Common myeloid progenitor, CD34-positive (primary cell): Measurements from ENCODE around the gene AGAP1.

Source experiments
- CTCF ChIA-PET: fragments of 350-600 bp; sonication (Branson Sonifier 250); formaldehyde crosslinking; loops from one replicate; lab custom pipeline; 2021; ENCODE audit warnings: antibody characterized with exemption; lab: Charles Lee
- POLR2A ChIA-PET: fragments of 350-600 bp; sonication (Branson Sonifier 250); formaldehyde crosslinking; loops from one replicate; lab custom pipeline; 2021; ENCODE audit warnings: antibody characterized with exemption; lab: Charles Lee
- DNase-seq, 3 donors: peaks; one replicate each; pipeline versions ENCODE4 v3.0.0 to v3.0.0-alpha.2; 2013
- H3K27ac ChIP-seq, 2 experiments: 1 replicate in 1 of 2; 2 replicates in 1 of 2; pipeline ENCODE4 v1.7.0; 2013; ENCODE audit warnings: inconsistent platforms in 2 of 2, low read length in 2 of 2, mild to moderate bottlenecking in 2 of 2, low read depth in 1 of 2, moderate library complexity in 1 of 2; ENCODE audit not compliant: severe bottlenecking in 2 of 2, insufficient read depth in 1 of 2, poor library complexity in 1 of 2
- H3K27me3 ChIP-seq, 5 experiments: replicated peaks in 2 of 5; 1 replicate in 3 of 5; 2 replicates in 2 of 5; pipeline versions ENCODE4 v1.6.1 to v1.7.0; 2013; ENCODE audit warnings: low read length in 4 of 5, mild to moderate bottlenecking in 2 of 5, moderate library complexity in 2 of 5, inconsistent platforms in 1 of 5; ENCODE audit not compliant: insufficient read depth in 5 of 5, control insufficient read depth in 4 of 5
- H3K36me3 ChIP-seq, 4 experiments: 1 replicate in 2 of 4; 2 replicates in 2 of 4; pipeline versions ENCODE4 v1.6.1 to v1.7.0; 2013; ENCODE audit warnings: low read length in 3 of 4, control low read depth in 1 of 4, mild to moderate bottlenecking in 1 of 4; ENCODE audit not compliant: control insufficient read depth in 4 of 4, insufficient read depth in 4 of 4
- H3K4me1 ChIP-seq, 4 experiments: 1 replicate in 3 of 4; 2 replicates in 1 of 4; pipeline versions ENCODE4 v1.6.1 to v1.7.1; 2013; ENCODE audit warnings: low read length in 3 of 4, mild to moderate bottlenecking in 3 of 4, control low read depth in 1 of 4, inconsistent platforms in 1 of 4, moderate library complexity in 1 of 4; ENCODE audit not compliant: control insufficient read depth in 4 of 4, insufficient read depth in 4 of 4; ENCODE audit errors: control extremely low read depth in 1 of 4
- H3K4me3 ChIP-seq, 7 experiments: 1 replicate in 4 of 7; 2 replicates in 3 of 7; pipeline versions ENCODE4 v1.5.1 to v1.7.0; 2013; ENCODE audit warnings: mild to moderate bottlenecking in 7 of 7, low read length in 6 of 7, moderate library complexity in 6 of 7, inconsistent platforms in 2 of 7, low read depth in 2 of 7, control low read depth in 1 of 7; ENCODE audit not compliant: insufficient read depth in 4 of 7, control insufficient read depth in 1 of 7; ENCODE audit errors: extremely low read depth in 1 of 7
- H3K9me3 ChIP-seq, 5 experiments: 1 replicate in 4 of 5; 2 replicates in 1 of 5; pipeline versions ENCODE4 v1.6.1 to v1.7.1; 2013; ENCODE audit warnings: low read length in 4 of 5, mild to moderate bottlenecking in 2 of 5, inconsistent platforms in 1 of 5, low read depth in 1 of 5, moderate library complexity in 1 of 5; ENCODE audit not compliant: control insufficient read depth in 4 of 5, insufficient read depth in 2 of 5; ENCODE audit errors: control extremely low read depth in 1 of 5
- WGBS: methylation state at CpG from one replicate; pipeline ENCODE4 v1.1.5; 2013; ENCODE audit not compliant: insufficient coverage; 5-methylcytosine and 5-hydroxymethylcytosine counted together

AGAP1 gene

GRCh38 chr2:235563056-235563910, 69.4 kb downstream of the AGAP1 start:
- H3K27ac ChIP-seq, result no peak overlapping the region
- DNase-seq, result no peak
- no peaks in the 10 kb centered on the region for H3K36me3 ChIP-seq
- peaks cover 0 to 6% (median under 1%) of the 10 kb centered on the region in 5 experiments for H3K9me3 ChIP-seq
- H3K27me3 ChIP-seq, result peaks cover 0 to 90% (median 19%) of the 10 kb centered on the region in 5 experiments
- ChIA-PET POLR2A (no interaction called here), CTCF (no interaction called here)
- 50% methylated on average over 9 of the region's 13 CpGs for WGBS
- H3K4me3 ChIP-seq, result no peak overlapping the region
- peaks cover 0 to 13% (median 5%) of the 10 kb centered on the region in 4 experiments for H3K4me1 ChIP-seq

- H3K27ac ChIP-seq, result no peak overlapping the region
- POLR2A ChIA-PET, result no interaction called here
- H3K27me3 ChIP-seq, result peaks cover 0 to 91% (median 19%) of the 10 kb centered on the region in 5 experiments
- no peak overlapping the region for H3K4me3 ChIP-seq
- CTCF ChIA-PET, result no interaction called here
- DNase-seq, result no peak
- peaks cover 4 to 11% (median 7%) of the 10 kb centered on the region in 5 experiments for H3K9me3 ChIP-seq
- WGBS, result 78% methylated on average over 6 of the region's 6 CpGs
- peaks cover 0 to 13% (median 5%) of the 10 kb centered on the region in 4 experiments for H3K4me1 ChIP-seq
- no peaks in the 10 kb centered on the region for H3K36me3 ChIP-seq
Measured at GRCh38 chr2:235564066-235564465, 70.2 kb downstream of the AGAP1 start.

DNA sequence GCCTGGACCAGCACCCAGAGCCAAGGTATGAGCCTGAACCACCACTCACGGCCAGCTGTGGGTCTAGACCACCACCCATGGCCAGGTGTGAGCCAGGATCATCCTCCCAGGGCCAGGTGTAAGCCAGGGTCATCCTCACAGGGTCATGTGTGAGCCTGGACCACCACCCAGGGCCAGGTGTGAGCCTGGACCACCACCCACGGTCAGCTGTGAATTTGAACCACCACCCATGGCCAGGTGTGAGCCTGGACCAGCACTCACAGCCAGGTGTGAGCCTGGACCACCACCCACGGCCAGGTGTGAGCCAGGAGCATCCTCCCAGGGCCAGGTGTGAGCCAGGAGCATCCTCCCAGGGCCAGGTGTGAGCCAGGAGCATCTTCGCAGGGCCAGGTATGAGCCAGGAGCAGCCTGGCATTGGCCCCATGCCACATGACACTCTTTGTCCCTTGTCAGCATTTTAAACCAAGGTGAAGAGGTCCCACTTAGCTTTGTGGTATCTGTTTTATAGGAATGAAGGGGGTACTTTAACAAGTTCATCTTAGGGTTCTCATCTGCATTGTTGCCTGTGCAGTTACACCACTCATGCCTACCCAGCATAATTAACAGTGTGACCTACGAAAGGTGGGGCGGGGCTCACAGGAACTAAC, 71.2 kb downstream of the AGAP1 start:
- Histone ChIP-seq H3K4me1 (peaks cover 0 to 13% (median 5%) of the 10 kb centered on the region in 4 experiments), H3K27me3 (peaks cover 0 to 94% (median 19%) of the 10 kb centered on the region in 5 experiments), H3K9me3 (peaks cover 4 to 13% (median 11%) of the 10 kb centered on the region in 5 experiments), H3K27ac (no peak overlapping the region), H3K36me3 (no peaks in the 10 kb centered on the region), H3K4me3 (no peak overlapping the region)
- ChIA-PET CTCF (no interaction called here), POLR2A (no interaction called here)
- WGBS, result 92% methylated on average over 6 of the region's 6 CpGs
- no peak for DNase-seq

DNA sequence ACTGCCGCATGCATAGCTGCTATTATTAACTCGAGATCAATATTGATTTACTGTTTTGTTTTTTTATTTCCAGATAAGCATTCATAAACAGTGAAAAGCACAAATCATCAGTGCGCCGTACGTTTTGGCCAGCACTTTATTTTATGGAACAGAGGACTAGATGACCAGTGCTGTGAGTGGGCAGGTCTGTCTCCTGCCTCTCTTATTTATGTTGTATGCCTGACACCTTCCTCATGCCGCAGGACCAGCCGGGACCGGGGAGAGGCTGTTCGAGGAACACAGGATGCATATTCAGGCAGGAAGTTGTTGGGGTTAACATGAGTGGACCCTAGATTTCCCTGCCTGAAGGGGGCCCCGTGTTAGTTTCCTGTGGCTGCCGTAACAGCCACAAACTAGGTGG, 72.6 kb downstream of the AGAP1 start:
- CTCF ChIA-PET, result no interaction called here
- WGBS, result 15% methylated on average over 5 of the region's 11 CpGs

GRCh38 chr2:235566931-235567495, 73.2 kb downstream of the AGAP1 start:
- peaks cover 0 to 93% (median 24%) of the 10 kb centered on the region in 5 experiments for H3K27me3 ChIP-seq
- peaks cover 0 to 13% (median 5%) of the 10 kb centered on the region in 4 experiments for H3K4me1 ChIP-seq
- peaks cover 4 to 13% (median 11%) of the 10 kb centered on the region in 5 experiments for H3K9me3 ChIP-seq
- no peak overlapping the region for H3K4me3 ChIP-seq
- WGBS, result 79% methylated on average over 7 of the region's 10 CpGs
- no peak overlapping the region for H3K27ac ChIP-seq
- no peaks in the 10 kb centered on the region for H3K36me3 ChIP-seq
- POLR2A ChIA-PET, result no interaction called here
- no peak for DNase-seq
- CTCF ChIA-PET, result interaction anchor here (1.4 kb wide), 1 partner anchor 12 kb away, joined by 3 read pairs; no protein-coding TSS in a partner anchor

More for the DNA sequence above, 72.6 kb downstream of the AGAP1 start:
- Histone ChIP-seq H3K27ac (no peak overlapping the region), H3K36me3 (no peaks in the 10 kb centered on the region), H3K9me3 (peaks cover 4 to 13% (median 11%) of the 10 kb centered on the region in 5 experiments), H3K27me3 (peaks cover 0 to 94% (median 22%) of the 10 kb centered on the region in 5 experiments), H3K4me3 (no peak overlapping the region), H3K4me1 (peaks cover 0 to 13% (median 5%) of the 10 kb centered on the region in 4 experiments)
- peak in 2 of 3 donors; percentile 23 to 33 for DNase-seq
- POLR2A ChIA-PET, result no interaction called here

- H3K27me3 ChIP-seq, result peaks cover 0 to 92% (median 24%) of the 10 kb centered on the region in 5 experiments
- peaks cover 0 to 13% (median 5%) of the 10 kb centered on the region in 4 experiments for H3K4me1 ChIP-seq
- H3K36me3 ChIP-seq, result no peaks in the 10 kb centered on the region
- 94% methylated on average over 4 of the region's 5 CpGs for WGBS
- POLR2A ChIA-PET, result no interaction called here
- CTCF ChIA-PET, result interaction anchor here (1.3 to 1.4 kb wide), 2 partner anchors 9 to 11 kb away, joined by 3 read pairs; no protein-coding TSS in a partner anchor
- H3K4me3 ChIP-seq, result no peak overlapping the region
- peaks cover 4 to 13% (median 11%) of the 10 kb centered on the region in 5 experiments for H3K9me3 ChIP-seq
- no peak for DNase-seq
- H3K27ac ChIP-seq, result no peak overlapping the region
Measured at GRCh38 chr2:235567842-235568241, 74.0 kb downstream of the AGAP1 start.
